ENCODE results near the gene MYADML2.

DNA sequence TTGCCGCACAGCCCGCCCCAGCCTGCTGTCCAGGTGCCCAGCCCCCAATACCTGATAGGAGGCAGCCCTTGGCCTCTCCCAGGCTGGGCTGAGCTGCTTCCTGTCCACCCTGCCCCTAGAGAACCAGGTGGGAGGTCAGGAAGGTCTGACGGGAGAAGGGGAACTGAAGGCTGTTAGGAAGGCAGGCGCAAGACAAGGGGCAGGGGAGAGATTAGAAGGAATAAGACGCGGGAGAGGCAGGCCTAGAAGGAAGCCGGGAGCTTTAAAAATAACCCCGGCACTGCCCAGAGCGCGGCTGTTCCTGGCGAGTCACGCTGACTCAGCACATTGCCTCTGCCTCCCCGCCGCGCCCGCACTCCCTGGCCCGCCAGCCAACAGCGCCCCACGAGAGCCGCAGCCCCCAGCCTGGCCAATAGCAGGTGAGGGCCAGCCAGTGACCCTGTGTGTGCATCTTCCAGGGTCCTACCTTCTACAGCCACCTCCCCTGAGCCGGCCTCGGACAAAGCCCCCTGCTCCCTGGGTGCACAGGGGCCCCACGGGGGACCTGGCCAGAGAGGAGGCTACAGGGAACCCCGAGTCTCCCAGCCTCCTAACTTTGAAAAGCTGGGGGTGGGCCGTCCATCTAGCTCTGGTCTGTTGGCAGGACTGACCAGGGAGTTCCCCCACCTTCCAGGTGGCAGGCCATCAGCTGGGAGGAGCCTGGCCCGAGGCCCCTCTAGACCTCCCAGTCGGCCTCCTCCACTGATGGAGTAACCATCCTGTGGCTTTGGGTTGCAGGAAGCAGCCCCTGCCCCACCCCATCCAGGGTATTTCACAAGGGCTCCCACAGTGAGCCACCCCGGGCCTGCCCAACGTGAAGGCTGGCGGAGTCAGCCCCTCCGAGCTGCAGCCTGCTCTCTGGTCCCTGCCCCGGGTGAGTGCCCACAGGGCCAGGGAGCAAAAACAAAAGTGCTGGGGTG is 23.5 kb downstream of the MYADML2 start:
- TF ChIP-seq, protein P1, sequence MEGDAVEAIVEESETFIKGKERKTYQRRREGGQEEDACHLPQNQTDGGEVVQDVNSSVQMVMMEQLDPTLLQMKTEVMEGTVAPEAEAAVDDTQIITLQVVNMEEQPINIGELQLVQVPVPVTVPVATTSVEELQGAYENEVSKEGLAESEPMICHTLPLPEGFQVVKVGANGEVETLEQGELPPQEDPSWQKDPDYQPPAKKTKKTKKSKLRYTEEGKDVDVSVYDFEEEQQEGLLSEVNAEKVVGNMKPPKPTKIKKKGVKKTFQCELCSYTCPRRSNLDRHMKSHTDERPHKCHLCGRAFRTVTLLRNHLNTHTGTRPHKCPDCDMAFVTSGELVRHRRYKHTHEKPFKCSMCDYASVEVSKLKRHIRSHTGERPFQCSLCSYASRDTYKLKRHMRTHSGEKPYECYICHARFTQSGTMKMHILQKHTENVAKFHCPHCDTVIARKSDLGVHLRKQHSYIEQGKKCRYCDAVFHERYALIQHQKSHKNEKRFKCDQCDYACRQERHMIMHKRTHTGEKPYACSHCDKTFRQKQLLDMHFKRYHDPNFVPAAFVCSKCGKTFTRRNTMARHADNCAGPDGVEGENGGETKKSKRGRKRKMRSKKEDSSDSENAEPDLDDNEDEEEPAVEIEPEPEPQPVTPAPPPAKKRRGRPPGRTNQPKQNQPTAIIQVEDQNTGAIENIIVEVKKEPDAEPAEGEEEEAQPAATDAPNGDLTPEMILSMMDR (IDR thresholded peaks at IDR 0.05; ENCODE audit: low read depth, low read length), result no peak
- no peak for TF ChIP-seq EZH2phosphoT487 (IDR thresholded peaks at IDR 0.05; ENCODE audit: low read depth)
